K562 treated with DMSO at 1 percent for 24 hours (cell line): ENCODE results near the gene CHSY3. TPM values are rescaled to one million over a fixed set of nuclear protein-coding genes. Genes with fewer than 3 reads are reported as not detected.

Experiments used
- total RNA-seq: library from RNA; unstranded; fragments of 300-600 nt; gene quantifications from 2 replicates; pipeline ENCODE4 v1.2.3, GENCODE V29; 2022; ENCODE audit warnings: low read depth; ENCODE audit not compliant: insufficient read depth

Gene CHSY3
- total RNA-seq, result 0.06 TPM in 1 of 2 replicates, not detected in the other

GRCh38 chr5:129904102-129904666 lies at the start of gene CHSY3:
Gene CHSY3, plus strand, starts transcription at chr5:129904465.

Other genes with a start within 250 kb of the CHSY3 start
- gene MINAR2, start 156.4 kb upstream of the CHSY3 start, total RNA-seq, result not detected in 2 replicates